Ammon's horn (tissue), 1 donor: ENCODE data around the gene CDH5.

Experiments used
- DNase-seq: peaks from one replicate; pipeline ENCODE4 v3.0.0-alpha.2; 2016; ENCODE audit warnings: low spot score

Gene CDH5

DNA sequence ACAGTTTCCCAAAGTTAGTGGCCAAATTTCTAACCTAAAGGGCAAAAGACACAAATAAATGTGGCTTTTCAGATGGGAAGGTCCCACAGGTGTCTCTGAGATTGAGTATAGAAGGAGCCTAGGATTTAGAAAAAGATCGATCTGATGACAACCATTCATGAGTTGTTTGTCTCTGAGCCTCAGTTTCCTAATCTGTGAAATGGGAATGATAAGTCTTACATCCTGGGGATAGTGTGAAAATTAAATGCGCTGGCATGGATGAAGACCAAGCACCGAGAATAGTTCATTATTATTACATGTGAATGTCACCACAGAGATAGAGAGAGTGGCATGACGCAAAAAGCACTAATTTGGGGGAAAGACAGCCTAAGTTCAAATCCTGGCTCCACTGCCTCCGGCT lies 7.2 kb downstream of the CDH5 start:
- DNase-seq, result no peak

DNA sequence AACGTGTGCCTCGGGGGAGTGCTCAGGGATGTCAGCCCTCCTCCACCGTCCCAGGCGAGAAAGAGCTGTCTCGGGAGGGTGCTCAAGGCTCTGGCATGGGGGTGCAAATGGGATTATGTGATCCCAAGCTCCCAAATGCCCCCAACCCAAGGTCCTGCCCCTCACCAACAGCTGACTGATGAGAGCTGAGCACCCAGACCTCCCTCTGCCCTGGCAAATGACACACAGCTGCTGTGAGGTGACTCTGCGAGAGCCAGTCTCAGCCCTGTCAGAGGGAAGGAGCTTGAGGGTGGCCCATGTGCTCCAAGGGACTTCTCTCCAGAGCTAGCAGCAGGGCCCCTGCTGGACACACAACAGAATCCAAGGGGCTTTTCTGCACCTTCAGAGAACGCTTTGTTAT lies 7.7 kb downstream of the CDH5 start:
- DNase-seq, result no peak

DNA sequence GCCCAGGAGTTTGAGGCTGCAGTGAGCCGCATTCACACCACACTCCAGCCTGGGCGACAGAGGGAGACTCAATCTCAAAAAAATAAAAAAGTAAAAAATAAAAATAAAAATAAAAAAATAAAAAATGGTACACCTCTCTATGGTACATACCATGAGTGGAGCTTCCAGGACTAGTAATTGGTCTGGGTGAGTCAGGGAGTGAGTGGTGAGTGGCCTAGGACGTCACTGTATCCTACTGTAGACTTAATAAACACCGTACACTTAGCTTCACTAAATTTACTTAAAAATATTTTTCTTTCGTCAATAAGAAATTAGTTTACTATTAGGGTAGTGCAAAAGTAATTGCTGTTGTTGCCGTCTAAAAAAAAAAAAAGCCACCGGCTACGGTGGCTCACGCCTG lies 9.0 kb downstream of the CDH5 start:
- DNase-seq, result no peak

DNA sequence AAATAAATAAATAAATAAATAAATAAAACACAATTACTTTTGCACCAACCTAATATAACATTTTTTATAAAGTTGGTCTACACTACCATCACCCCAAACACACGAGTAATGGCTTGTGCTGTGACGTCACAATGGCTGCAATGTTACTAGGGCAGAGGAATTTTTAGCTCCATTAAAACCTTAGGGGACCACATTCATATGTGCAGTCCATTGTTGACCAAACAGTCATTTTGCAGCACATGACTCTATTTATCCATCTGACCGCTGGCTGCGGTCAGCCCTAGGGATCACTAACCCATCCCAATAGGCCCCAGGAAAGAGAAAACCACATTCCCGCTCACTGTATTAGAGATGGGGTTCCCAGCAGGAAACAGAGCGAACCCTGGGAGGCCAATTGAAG lies 9.6 kb downstream of the CDH5 start:
- no peak for DNase-seq

DNA sequence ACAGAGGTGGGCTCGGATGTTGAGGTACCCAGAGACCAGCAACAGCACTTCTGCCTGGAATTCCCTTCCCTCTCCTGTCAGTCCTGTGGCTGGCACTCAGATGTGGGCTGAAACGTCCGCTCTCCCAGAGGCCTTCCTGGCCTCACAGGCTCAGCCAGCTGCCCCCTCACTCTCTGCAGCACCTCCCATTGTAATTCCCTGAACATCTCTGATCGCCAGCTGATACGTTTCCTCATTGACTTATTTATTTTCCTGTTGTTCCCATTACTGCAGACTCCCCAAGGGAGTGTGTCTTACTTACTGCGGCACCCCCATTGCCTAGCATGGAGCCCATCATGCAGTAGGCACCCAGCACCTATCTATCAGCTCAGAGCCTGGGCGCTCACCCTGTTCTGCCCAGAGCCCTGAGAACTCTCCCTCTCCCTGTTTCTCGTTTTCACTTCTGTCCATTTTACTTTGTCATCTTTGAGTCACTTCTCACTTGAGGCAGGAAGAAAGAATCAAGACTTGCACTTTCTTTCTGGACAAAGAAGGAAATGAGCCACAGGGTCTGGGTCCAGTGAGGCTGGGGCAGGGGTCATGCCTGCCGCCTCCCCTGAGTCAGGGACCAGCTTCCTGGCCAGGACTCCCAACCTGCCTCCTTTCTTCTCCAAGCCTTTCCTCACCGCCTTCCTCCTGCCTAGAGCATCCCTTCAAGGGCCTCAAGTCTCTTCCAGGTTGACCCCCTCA lies 10.2 kb downstream of the CDH5 start:
- no peak for DNase-seq

DNA sequence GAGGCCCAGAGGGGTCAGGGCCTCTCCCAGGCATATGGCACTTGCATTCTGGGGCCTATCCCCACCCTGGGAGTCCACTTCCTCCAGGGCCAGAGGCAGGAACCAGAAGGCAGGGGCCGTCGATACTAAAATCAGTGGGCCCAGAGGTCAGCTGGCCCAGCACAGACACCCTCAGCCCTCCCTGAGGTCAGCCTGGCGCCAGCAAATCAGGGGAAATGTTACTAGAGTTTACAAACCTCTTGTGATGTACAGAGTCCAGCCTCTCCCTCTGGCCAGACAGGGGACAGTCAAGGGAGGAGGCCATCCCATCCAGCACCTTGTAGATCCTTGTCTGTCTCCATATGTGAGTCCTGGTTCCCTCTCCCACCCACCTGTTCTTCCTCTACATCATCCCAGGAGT lies 10.8 kb downstream of the CDH5 start:
- no peak for DNase-seq

DNA sequence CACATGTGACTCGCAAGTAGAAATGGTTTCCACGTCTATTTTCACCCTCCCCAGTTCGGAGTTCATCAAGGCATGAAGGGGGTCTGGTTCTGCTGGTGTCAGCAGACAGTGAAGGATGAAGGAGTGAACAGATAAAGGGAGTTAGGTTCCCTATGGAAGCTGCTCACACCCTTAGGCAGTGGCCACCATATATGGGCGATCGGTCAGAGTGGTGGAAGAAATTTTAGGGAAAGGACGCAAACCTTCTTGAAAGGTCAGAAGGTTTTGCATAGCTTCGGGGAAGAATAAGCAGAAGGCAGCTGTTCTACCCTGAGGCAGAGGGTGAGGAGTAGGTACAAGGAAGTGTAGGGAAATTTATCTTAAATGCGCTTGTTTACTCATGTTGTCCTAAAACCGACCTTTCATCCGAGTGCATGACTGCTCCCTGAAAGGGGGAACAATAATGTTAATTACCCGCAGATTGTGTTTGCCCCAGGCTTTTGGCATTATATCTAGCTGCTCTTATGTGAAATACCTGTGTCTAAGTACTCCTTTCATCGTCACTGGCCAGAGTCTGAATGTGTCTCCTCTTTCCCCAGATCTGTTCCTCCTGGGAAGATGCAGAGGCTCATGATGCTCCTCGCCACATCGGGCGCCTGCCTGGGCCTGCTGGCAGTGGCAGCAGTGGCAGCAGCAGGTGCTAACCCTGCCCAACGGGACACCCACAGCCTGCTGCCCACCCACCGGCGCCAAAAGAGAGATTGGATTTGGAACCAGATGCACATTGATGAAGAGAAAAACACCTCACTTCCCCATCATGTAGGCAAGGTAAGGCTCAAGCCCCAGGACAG lies 12.5 kb downstream of the CDH5 start:
- DNase-seq, result no peak

DNA sequence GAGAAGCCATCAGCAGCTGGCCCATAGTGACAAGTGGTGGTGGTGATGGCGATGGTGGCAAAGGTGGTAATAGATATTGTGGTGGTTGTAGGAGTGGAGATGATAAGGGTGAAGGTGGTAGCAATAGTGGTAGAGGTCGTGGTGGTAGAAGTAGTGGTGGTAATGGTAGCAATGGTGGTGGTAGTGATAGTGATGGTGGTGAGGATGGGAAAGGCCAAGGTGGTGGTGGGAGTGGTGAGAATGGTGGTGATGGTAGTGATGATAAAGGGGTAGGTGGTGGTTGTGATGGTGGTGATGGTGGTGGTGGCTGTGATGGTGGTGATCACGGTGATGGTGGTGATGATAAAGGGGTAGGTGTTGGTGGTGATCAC lies 13.1 kb downstream of the CDH5 start:
- no peak for DNase-seq

DNA sequence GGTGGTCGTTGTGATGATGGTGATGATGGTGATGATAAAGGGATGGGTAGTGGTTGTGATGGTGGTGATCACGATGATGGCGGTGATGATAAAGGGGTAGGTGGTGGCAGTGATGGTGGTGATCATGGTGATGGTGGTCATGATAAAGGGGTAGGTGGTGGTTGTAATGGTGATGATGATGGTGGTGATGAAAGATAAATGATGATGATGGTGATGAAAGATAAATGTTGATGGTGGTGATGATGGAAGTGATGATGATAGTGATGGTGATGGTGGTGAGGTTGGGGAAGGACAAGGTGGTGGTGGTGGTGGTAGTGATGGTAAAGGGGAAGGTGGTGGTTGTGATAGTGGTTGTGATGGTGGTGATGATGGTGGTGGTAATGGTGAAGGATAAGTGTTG lies 13.9 kb downstream of the CDH5 start:
- DNase-seq, result no peak

DNA sequence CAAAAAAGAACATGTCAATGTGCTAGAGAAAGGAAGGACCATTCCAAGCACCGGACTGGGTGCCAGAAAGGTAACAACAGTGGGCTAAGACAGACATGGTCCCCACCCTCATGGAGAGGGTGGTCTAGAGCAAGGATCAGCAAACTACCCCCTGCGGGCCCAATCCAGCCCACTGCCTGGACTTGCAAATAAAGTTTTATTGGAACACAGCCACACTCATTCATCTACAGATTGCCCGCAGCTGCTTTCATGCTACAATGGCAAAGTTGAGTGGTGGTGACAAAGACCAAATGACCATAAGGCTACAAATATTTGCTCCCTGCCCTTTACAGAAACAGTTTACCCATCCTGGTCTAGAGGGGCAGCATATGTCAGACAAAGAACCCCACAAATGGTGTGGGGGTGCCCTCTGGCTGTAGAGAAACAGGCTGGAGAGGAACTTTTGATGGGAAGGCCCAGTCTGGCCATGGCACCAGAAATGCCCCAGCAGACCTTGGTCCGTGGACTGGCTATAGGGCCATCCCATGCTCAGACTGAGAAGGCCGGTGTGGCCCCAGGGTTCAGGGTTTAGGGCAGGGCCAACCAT lies 15.2 kb downstream of the CDH5 start:
- no peak for DNase-seq

DNA sequence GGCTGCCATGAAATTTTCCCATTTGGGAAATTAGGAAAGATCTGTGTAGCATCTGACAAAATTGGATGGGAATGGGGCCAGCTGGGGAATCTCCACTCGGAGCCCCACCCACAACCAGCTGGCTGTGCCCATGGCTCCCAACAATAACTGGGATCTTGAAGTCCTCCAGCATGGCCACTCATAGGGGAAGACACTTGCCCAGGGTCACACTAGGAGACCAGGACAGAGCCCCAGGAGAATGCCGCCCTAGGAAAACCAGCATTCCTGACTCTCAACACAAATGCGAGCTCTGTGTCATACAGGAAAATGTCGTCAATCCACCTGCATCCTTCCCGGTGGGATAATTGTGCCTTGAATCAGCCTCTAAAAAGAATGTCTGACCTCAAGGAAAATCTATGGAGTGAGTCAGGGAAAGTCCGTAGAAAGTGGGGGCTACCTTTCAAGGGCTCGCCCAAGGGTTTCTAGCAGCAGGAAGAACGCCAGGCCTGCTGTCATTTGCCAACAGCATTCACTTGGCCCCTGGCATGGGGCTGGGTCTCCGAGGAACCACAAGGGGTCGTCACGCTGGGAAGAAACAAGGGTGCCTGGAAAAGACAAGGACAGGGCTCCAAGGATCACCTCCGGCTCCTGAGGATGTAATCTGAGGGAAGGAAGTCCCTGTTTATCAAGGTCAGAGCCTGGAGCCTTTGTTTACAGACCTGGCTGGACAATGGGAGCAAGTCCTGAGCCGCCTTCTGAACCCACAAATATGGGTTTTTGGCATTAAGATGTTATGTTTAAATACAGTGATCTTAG lies 15.9 kb downstream of the CDH5 start:
- DNase-seq, result no peak

DNA sequence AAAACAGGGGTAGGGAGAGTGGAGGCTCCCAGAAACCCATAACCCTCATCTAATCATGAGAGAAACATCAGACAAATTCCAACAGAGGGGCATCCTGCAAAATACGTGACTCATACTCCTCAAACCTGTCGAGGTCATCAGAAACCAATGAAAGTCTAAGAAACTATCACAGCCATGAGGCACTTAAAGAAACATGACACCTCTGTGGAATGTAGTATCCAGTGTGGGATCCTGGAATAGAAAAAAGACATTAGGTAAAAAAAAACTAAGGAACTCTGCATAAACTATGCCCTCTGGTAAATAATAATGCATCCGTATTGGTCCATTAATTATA lies 16.4 kb downstream of the CDH5 start:
- no peak for DNase-seq

DNA sequence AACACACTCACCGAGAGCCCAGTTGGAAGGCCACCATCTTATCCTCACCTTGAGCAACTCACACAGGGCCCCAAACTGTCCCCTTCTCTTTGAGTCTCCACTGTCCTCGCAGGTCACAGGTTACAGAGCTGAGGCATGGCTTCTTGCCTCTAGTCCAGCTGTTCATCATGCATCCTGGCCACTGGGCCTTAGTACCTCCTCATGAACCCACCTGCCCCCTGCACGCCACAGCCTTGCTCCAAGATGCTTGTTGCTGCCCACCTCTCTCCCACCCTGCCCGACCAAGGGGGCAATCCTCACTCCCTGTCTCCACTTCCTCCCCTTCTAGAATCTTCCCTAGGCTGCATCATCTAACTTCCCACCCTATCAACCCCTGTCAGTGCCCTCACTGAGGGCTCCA lies 17.1 kb downstream of the CDH5 start:
- DNase-seq, result no peak

DNA sequence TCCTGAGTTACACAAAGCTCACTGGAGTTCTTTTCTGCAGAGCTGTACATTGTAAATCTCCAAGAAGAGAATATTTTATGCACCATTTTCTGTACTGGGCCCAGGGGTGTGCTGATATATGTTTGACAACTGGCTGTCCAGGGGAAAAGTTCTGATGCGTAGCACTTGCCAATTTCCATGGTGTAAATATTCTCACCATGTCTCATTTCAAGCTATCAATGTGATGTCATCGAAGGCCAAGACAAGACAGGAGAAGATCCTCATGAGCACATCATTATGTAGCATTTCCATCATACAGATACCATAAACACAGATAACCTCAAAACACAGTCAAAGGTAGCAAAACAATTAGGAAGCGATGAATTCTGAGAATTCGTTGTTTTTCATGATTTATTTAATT lies 18.9 kb downstream of the CDH5 start:
- DNase-seq, result no peak

DNA sequence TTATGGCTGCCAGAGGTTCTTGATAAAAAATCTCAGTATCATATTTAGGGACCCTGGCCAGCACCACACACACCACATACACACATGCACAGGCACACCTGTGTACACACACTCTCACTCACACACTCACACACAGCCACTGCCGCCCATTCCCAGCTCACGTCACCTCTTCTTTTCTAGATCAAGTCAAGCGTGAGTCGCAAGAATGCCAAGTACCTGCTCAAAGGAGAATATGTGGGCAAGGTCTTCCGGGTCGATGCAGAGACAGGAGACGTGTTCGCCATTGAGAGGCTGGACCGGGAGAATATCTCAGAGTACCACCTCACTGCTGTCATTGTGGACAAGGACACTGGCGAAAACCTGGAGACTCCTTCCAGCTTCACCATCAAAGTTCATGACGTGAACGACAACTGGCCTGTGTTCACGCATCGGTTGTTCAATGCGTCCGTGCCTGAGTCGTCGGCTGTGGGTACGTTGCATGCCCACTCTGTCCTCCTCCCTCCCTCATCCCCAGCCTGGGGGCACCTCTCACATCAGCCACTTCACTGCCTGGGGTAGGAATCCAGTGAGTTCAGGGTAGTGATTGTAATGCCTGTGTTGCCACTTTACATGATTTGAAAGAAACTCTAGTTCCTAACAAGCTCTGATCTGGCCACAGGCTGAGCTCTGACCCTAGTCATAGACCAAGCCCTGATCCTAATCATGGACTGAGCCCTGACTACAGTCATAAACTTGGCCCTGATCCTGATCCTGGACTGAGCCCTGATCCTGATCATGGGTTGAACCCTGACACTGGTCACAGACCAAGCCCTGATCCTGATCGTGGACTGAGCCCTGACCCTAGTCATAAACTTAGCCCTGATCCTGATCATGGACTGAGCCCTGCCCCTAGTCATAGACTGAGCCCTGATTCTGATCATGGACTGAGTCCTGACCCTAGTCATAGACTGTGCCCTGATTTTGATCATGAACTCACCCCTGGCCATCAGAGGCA lies 20.4 kb downstream of the CDH5 start:
- no peak for DNase-seq

DNA sequence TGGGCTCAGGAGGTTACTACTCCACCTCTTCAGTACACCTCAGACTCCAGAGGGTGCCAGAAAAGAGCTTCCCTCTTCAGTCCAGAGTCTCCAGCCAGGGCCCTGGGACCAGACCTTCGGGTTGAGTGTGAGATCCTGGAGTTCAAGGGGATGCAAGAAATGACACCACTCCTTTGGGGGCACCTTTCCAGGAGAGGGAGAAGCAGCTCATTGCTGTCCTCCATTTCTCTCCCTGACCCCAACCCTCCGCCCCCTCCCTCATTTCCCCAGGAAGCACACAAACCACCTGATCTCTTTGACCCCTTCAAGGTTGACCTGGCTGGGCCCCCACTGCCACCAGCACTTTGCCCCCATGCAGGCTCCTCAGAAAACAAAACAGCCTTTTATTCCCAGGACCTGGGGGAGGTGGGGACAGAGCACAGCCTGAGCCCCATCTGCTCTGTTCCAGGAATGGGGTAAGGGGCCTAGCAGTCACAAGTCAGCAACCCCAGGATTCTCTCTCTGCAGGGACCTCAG lies 21.4 kb downstream of the CDH5 start:
- DNase-seq, result no peak

DNA sequence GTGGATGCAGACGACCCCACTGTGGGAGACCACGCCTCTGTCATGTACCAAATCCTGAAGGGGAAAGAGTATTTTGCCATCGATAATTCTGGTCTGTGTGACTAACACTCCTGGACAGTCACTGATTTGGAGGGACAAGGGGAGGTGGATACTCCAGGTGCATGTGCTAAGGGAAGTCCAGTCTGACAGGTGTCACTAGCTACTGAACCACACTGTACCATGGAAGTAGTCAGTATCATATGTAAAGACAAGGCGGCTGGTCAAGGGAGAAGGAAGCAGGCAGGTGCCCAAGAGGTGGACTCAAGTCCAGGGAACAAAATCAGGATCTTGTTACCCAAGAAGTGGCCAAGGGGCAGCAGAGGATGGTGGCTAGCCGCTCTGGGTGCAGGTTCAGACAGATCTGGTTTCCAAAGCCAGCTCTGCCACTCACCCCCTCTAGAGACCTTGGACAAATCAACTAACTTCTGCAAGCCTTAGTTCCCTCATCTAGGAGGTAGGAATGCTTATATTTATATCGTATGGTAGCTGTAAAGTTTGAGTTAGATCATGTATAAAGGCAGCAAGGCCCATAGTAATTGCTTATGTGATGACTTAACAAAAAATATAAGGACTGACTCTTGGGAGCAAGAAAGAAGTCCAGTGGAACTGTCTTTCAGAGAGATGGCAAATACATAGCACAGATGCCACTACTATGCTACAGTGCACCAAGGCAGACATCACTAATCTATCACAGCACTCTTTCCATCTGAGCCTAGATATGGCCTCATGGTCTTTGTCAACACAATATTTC lies 22.1 kb downstream of the CDH5 start:
- DNase-seq, result no peak

DNA sequence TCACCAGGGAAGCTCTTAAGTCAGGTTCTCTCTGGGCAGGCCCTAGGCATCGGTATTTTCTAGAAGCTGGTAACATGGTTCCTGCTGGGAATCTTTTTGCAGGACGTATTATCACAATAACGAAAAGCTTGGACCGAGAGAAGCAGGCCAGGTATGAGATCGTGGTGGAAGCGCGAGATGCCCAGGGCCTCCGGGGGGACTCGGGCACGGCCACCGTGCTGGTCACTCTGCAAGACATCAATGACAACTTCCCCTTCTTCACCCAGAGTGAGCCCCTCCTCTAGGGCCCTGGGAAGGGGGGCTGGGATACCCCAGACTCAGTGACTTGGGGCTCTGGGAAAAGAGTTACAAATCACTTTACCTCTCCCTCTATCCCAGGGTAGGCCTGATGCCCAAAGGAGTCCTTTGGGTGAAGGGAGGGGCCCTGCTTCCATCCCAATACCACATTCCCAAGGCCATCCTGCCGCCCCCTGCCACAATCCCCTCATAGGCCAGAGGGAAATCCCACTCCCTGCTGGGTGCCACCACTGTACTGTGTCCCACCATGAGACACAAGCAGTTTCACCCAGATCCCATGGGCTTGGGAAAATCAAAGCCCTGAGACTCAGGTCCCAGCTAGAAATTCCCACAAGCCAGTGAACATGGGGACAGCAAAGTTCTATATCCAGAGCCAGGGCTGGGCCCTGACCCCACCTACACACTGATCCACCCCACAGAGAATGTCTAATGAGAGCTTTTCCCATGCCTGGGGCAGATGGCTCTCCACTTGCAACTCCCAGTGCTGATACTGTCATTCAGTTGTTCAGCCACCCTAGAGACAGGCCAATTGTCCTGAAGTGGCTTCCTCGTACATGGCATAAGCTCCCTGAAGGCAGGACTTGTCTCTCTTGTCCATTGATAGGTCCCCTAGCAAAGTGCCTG lies 23.0 kb downstream of the CDH5 start:
- DNase-seq, result no peak
